HG03469 (cell line): ENCODE results near the gene WDR86.

Experiments used
- ATAC-seq: cut with Tn5 transposase; IDR thresholded peaks from one replicate; pipeline ENCODE4 v1.9.1; 2021; ENCODE audit warnings: mild to moderate bottlenecking, moderate library complexity, moderate number of reproducible peaks; ENCODE audit not compliant: unreplicated experiment

Gene WDR86

DNA sequence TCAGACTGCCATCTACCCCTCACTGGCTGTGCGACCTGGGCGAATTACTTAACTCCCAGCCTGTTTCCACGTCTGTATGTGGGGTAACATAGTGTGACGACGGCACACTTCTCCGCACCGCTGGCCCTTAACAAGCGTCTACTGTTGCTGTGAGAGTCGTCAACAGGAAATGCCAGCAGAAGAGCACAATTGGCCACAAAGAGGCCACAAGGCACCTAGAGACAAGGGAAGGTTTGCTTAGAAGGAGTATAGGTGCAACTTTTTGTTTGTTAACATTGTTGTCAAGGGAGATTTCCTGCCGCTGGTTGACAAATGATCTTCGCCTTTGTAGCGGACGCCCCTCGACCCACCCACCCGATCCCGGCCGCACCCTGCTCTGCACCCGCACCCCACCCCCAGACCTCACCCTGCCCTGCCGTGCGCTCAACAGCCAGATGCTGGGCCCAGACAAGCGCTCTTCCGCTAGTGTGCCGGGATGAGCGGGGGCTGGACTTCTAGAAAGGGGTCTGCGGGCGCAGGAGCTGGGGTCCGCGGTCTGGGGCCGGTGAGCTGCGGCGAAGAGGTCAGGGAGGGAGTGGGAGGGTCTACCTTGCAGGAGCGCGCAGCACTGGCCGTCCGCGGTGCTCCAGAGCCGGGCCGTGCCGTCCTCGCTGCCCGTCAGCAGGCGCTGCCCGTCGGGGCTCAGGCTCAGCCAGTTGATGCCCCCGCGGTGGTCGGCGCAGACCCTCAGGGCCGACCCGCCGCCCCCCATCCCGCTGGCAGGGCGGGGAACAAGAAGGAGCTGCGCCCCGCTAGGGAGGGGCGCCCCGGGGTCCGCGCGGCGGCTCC is 785 bp downstream of the WDR86 start:
- no peak for ATAC-seq

GRCh38 chr7:151408498-151408838 is 1.4 kb downstream of the WDR86 start:
- ATAC-seq = no peak

- no peak for ATAC-seq
These were observed 2.8 kb downstream of the WDR86 start for GRCh38 chr7:151406886-151407583.

- ATAC-seq = no peak
These were observed 3.6 kb downstream of the WDR86 start for GRCh38 chr7:151406051-151406875.

DNA sequence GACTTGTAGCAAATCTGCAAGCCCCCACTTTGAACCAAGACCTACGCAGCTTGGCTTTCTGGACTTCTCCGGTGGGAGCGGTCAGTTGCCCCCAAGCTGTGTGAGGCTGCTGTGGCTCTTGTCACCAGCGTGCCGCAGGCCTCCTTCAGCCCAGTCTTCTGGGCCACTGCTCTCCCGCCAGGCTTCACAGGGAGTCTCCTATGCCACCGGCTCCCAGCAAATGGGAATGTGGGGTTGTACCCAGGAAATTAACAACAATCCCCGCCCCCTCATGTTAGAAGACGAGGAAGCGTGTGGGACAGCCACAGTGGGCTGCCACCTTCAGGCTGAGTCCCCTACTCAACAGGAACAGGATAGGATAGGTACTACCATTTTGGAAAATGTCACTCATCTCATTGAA is 4.2 kb downstream of the WDR86 start:
- ATAC-seq = no peak

- ATAC-seq = no peak
These were observed 4.8 kb downstream of the WDR86 start for GRCh38 chr7:151405056-151405455.

DNA sequence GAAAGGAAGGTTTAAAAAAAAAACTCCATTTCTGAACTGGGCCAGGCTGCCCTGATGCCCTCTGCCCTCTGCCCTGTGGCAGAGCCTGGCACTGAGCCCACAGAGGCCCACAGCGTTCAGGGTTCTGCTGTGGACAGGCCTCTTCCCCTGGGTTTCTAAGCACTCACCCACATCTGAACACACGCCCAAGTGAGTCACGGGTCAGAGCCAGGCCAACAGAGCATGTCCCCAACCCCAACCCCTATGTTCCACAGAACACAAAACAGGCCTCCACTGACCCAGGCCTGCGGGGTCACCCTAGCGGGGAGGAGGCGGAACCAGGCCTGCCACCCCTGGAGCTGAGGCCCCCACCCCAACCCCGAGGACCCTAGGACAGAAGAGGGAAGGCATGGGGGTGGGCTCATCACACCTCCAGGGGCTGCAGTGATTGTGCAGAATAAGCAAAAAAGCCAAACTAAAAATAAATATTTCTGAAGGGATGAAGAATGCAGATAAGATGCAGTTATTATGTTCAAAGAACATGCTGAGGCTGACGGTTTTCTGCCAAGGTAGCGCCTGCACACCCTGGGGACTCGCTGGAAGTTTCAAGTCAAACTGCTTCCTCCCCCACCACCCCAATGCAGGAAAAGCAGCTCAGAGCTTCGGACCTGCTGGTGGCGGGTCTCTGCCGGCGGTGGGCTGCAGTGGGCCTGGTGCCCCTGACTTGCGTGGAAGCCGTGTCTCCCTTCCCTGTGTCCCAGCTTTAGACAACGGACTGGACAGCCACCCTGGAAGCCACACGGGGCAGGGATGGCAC is 5.4 kb downstream of the WDR86 start:
- no peak for ATAC-seq

DNA sequence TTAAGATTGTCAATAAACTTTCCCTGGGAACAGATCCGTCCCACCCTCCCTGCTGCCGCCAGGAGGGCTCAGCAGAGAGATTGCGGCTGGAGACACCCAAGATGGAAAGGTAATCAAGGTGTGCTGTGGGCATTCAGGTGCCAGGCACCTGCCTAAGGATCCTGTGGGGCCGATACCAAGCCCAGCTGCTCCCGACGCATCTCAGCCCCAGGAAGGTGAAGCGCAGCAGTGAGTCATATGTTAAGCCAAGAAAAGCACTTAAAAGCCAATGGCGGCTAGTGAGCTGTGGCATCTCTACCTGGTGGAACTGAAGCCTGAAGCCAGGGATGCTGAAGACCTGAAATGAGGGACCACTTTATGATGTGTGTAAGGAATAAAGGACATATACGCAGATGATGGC is 6.1 kb downstream of the WDR86 start:
- ATAC-seq = no peak

GRCh38 chr7:151402029-151402835 is 7.6 kb downstream of the WDR86 start:
- no peak for ATAC-seq

DNA sequence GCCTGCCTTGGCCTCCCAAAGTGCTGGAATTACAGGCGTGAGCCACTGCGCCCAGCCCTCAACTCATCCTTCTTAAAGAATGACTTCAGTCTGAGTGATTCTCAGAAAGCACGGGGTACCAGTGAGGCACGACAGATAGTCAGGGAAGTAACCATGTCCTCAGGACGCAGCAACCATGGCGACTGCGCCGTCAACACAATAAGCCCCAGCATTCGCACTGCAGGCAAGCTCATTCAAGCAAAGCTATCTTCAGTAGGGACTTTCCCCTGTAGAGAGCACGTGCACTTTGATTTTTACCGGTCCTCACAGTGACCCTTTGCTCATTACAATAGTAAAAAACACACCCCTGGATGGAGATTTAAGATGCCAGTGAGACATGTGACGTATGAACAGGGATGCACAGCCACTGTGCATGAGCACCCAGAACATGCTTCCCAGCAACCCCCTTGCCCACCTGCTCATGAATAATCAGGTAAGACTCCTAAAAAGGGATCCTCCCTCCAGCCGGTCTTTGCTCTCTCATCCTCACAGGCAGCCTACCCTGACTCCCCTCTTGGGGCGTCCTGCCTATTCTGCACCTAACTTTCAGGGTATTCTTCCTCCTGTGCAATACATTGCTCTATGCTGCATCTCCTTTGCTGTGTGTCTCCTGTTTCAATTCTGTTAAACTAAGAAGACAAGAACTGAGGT is 9.1 kb downstream of the WDR86 start:
- peak; percentile 63 for ATAC-seq

- no peak for ATAC-seq
These were observed 9.9 kb downstream of the WDR86 start for GRCh38 chr7:151399906-151400305.

DNA sequence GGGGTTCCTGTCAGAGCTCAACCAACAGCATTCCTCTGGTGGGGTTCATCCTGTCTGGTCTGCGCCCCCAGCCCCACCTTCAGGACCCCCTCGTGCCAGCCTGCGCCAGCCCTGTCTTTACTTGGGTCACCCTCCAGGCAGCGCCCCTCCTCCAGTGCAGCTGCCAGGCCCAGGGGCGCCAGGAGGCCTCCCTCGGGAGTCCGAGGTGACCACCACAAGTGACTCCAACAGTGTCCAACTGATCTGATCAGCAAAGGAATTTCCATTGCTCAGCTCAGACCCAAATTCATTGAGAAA is 10.6 kb downstream of the WDR86 start:
- ATAC-seq = no peak

DNA sequence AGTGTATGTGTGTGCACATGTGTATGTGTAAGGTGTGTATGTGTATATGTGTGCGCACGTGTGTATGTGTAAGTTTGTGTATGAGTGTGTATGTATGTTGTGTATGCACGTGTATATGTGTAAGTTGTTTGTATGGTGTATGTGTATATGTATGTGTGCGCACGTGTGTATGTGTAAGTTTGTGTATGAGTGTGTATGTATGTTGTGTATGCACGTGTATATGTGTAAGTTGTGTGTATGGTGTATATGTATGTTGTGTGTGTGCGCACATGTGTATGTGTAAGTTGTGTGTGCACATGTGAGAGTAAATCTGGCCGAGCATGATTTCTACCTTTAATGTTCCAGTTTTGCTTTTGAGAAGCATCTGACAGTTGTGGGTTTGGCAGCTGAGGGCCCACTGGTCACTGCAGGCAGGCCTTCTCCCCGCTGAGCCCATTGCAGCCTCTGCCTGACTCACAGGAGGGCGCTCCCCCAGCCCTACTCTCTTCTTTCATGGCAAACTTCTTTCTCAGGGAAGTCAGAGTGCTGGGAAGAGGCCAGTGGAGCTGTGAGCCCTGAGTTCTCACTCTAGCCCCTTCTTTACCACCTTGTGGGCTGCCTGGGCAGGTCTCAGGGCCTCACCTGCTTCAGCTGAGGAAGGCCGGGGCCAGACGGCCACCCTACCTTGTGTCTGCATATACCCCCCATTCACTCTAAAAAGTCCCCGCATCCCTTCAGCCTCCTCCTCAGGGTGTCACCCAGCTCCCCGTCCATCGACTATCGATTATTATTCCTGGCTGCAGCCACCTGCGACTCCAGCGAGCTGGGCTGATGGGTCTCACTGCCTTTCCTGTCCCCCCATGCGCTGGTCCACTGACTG is 11.2 kb downstream of the WDR86 start:
- no peak for ATAC-seq

GRCh38 chr7:151397026-151397425 is 12.8 kb downstream of the WDR86 start:
- no peak for ATAC-seq

DNA sequence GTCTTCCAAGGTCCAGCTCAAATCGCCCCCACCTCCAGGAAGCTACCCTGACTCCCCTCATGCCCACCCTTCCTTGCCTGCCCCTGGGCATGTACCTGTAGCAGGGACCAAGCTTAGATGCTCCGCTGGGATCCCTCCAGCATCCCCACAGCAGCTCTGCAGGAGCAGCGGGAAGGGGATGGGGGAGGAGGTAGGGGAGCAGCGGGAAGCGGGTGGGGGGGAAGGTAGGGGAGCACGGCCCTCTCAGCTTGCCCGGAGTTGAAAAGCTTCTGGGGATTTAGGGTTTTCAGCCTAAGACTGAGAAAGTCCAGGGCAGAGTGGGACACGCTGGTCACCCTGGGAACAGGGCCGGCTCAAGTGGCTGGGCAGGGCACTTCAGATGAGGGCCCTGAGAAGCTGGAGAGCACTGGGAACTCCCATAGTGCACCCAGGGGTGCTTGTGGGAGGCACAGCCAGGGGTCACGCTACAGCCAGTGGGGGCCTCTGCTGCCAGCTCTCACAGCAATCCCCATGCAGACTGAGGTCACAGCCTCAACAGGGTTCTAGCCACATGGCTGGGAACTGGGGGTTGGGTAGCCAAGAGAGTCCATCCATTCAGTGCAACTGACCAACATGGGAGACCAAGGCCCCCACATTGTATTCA is 13.4 kb downstream of the WDR86 start:
- ATAC-seq = no peak

DNA sequence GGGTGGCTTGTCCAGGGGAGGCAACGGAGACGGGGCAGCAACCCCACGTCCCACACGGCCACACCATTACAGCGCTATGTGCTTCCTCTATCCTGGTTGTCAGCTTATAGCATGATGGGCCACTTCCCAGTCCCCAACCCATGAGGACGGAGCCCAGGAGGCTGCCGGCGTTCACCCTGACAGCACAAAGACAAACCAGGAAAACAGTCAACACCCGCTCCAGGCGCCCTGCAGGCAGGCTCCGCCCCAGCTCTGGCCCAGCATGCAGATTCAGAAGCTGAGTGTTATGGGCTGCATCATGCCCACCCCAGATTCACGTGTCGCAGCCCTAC is 14.8 kb downstream of the WDR86 start:
- no peak for ATAC-seq

- ATAC-seq = no peak
These were observed 15.5 kb downstream of the WDR86 start for GRCh38 chr7:151394076-151395035.
